Endodermal cell (in vitro differentiated cells): ENCODE results near the gene WRNIP1. TPM values are rescaled to one million over a fixed set of nuclear protein-coding genes. Genes with fewer than 3 reads are reported as not detected.

ENCODE experiments used
- DNase-seq: peaks from one replicate; pipeline ENCODE4 v3.0.0-alpha.2; 2017
- H3K27ac ChIP-seq: 2 replicates; pipeline ENCODE4 v1.5.1; 2013; ENCODE audit warnings: mild to moderate bottlenecking, low read depth, low read length, moderate library complexity
- H3K27me3 ChIP-seq: 2 replicates; pipeline ENCODE4 v1.6.1; 2013; ENCODE audit warnings: mild to moderate bottlenecking, low read length, moderate library complexity; ENCODE audit not compliant: insufficient read depth, control insufficient read depth, poor library complexity, severe bottlenecking
- H3K36me3 ChIP-seq: 2 replicates; pipeline ENCODE4 v1.7.0; 2013; ENCODE audit warnings: mild to moderate bottlenecking, low read length, moderate library complexity; ENCODE audit not compliant: control insufficient read depth, insufficient read depth
- H3K4me1 ChIP-seq: one replicate; pipeline ENCODE4 v1.7.0; 2013; ENCODE audit warnings: low read length; ENCODE audit not compliant: control insufficient read depth, insufficient read depth
- H3K4me3 ChIP-seq: 2 replicates; pipeline ENCODE4 v1.5.1; 2013; ENCODE audit warnings: mild to moderate bottlenecking, low read length, moderate library complexity
- H3K9ac ChIP-seq: 2 replicates; pipeline ENCODE4 v1.6.1; 2013; ENCODE audit warnings: mild to moderate bottlenecking, low read length, moderate library complexity; ENCODE audit not compliant: poor library complexity, severe bottlenecking; ENCODE audit errors: extremely low read depth
- H3K9me3 ChIP-seq: 2 replicates; pipeline ENCODE4 v1.6.1; 2013; ENCODE audit warnings: mild to moderate bottlenecking, low read length, moderate library complexity; ENCODE audit not compliant: control insufficient read depth
- H3K27ac Mint-ChIP-seq: 2 replicates; pipeline ENCODE4 v1.8.0; 2020; ENCODE audit warnings: mixed read lengths
- H3K27me3 Mint-ChIP-seq: 2 replicates; pipeline ENCODE4 v1.8.0; 2021; ENCODE audit warnings: mild to moderate bottlenecking, mixed read lengths; ENCODE audit not compliant: insufficient read depth
- H3K36me3 Mint-ChIP-seq: 2 replicates; pipeline ENCODE4 v1.8.0; 2020; ENCODE audit warnings: low read depth, mixed read lengths
- H3K4me1 Mint-ChIP-seq: 2 replicates; pipeline ENCODE4 v1.8.0; 2020; ENCODE audit warnings: mixed read lengths
- H3K4me3 Mint-ChIP-seq: 2 replicates; pipeline ENCODE4 v1.8.0; 2020; ENCODE audit warnings: mild to moderate bottlenecking, moderate library complexity, mixed read lengths
- H3K9me3 Mint-ChIP-seq: 2 replicates; pipeline ENCODE4 v1.8.0; 2020; ENCODE audit warnings: mild to moderate bottlenecking, mixed read lengths
- CTCF ChIP-seq: fragments of 200-600 bp; sonication (generic); conservative IDR thresholded peaks from 2 replicates; pipeline ENCODE4 v1.5.0; 2021; ENCODE audit warnings: antibody characterized with exemption, mild to moderate bottlenecking
- WGBS, 2 experiments: methylation state at CpG; one replicate each; pipeline versions ENCODE4 v1.1.5 to v1.1.7; 2013; ENCODE audit warnings: missing lambda C conversion rate in 2 of 2, mixed read lengths in 1 of 2; ENCODE audit not compliant: insufficient coverage in 1 of 2, insufficient read length in 1 of 2; 5-methylcytosine and 5-hydroxymethylcytosine counted together
- total RNA-seq, 2 donors: library from RNA; stranded (reverse); fragmentation: NEBNext Ultra II Directional in 1 of 2; extraction: Animal tissue kit (Norgen Biotek cat#: 25700) in 1 of 2; gene quantifications; 2 replicates in 1 of 2; 3 replicates in 1 of 2; pipeline ENCODE4 v1.2.1, GENCODE V29; 2021

Gene WRNIP1
- total RNA-seq, 2 donors from 2014 or later, result 30.8 to 33.2 TPM

DNA sequence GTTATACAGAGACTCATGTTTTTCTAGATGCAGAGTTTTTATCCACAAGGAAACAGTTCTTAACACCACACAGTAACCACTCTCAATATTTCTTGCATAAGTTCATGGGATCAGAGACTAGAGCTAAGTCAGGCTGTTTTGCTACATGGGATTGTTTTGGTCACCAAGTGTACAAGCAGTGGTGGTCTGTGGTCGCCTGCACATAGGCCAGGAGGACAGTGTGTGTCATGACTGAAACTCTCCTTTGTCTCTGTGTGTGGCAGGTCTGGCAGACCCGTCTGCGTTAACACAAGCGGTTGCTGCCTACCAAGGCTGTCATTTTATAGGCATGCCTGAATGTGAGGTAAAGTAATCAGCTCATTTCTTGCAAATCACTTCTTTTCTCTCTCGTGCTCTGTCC is 18.9 kb downstream of the WRNIP1 start:
- H3K4me3 Mint-ChIP-seq, result no peak overlapping the region
- H3K9me3 Mint-ChIP-seq, result no peaks in the 10 kb centered on the region
- WGBS, 2 experiments, result 88 to 91% methylated on average over 5 of the region's 5 CpGs
- H3K4me1 Mint-ChIP-seq, result no peaks in the 10 kb centered on the region
- H3K27me3 ChIP-seq, result no peaks in the 10 kb centered on the region
- H3K36me3 ChIP-seq, result peaks cover 59% of the 10 kb centered on the region
- DNase-seq, result no peak
- H3K27ac ChIP-seq, result no peak overlapping the region
- no peak overlapping the region for H3K27ac Mint-ChIP-seq
- H3K27me3 Mint-ChIP-seq, result no peaks in the 10 kb centered on the region
- H3K4me1 ChIP-seq, result no peaks in the 10 kb centered on the region
- peaks cover 53% of the 10 kb centered on the region for H3K36me3 Mint-ChIP-seq
- no peak overlapping the region for H3K4me3 ChIP-seq
- no peaks in the 10 kb centered on the region for H3K9me3 ChIP-seq
- no peak for TF ChIP-seq CTCF
- H3K9ac ChIP-seq, result no peak overlapping the region

DNA sequence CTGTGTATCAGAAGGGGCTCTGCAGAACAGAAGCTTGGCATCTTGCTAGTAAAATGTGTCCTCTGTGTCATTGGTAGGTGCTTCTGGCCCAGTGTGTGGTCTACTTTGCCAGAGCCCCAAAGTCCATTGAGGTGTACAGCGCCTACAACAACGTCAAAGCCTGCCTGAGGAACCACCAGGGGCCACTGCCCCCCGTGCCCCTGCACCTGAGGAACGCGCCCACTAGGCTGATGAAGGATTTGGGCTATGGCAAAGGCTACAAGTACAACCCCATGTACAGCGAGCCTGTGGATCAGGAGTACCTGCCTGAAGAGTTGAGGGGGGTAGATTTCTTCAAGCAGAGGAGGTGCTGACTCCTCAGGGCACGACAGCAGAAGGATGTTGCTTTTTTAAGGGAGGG is 19.7 kb downstream of the WRNIP1 start:
- no peaks in the 10 kb centered on the region for H3K4me1 ChIP-seq
- H3K27ac ChIP-seq, result no peak overlapping the region
- no peak overlapping the region for H3K27ac Mint-ChIP-seq
- no peak for DNase-seq
- H3K4me1 Mint-ChIP-seq, result no peaks in the 10 kb centered on the region
- peaks cover 48% of the 10 kb centered on the region for H3K36me3 Mint-ChIP-seq
- 92 to 96% methylated on average over 6 to 7 of the region's 7 CpGs for WGBS, 2 experiments
- no peaks in the 10 kb centered on the region for H3K9me3 ChIP-seq
- no peaks in the 10 kb centered on the region for H3K9me3 Mint-ChIP-seq
- H3K9ac ChIP-seq, result no peak overlapping the region
- no peaks in the 10 kb centered on the region for H3K27me3 ChIP-seq
- H3K27me3 Mint-ChIP-seq, result no peaks in the 10 kb centered on the region
- TF ChIP-seq CTCF, result no peak
- no peak overlapping the region for H3K4me3 ChIP-seq
- no peak overlapping the region for H3K4me3 Mint-ChIP-seq
- H3K36me3 ChIP-seq, result peaks cover 50% of the 10 kb centered on the region

GRCh38 chr6:2786269-2786668 is 21.1 kb downstream of the WRNIP1 start:
- Mint-ChIP-seq H3K9me3 (no peaks in the 10 kb centered on the region), H3K4me3 (no peak overlapping the region), H3K36me3 (peaks cover 36% of the 10 kb centered on the region), H3K4me1 (peaks cover 7% of the 10 kb centered on the region), H3K27ac (no peak overlapping the region), H3K27me3 (no peaks in the 10 kb centered on the region)
- H3K9me3 ChIP-seq, result no peaks in the 10 kb centered on the region
- DNase-seq, result no peak
- H3K9ac ChIP-seq, result no peak overlapping the region
- H3K4me1 ChIP-seq, result no peaks in the 10 kb centered on the region
- no peak overlapping the region for H3K4me3 ChIP-seq
- no peak for TF ChIP-seq CTCF
- H3K36me3 ChIP-seq, result peaks cover 38% of the 10 kb centered on the region
- no peak overlapping the region for H3K27ac ChIP-seq
- H3K27me3 ChIP-seq, result no peaks in the 10 kb centered on the region
- 83 to 90% methylated on average over 3 to 4 of the region's 4 CpGs for WGBS, 2 experiments
